Measurements from ENCODE around the gene SUPT6H. TPM values are rescaled to one million over a fixed set of nuclear protein-coding genes. Genes with fewer than 3 reads are reported as not detected.

Gene SUPT6H
- total and polyA plus RNA-seq, 9 of the 15 experiments (the other 6 are each of a cell fraction or from before 2014, with no cell fraction given) = 1.7 to 77.7 (median 49.2) TPM

DNA sequence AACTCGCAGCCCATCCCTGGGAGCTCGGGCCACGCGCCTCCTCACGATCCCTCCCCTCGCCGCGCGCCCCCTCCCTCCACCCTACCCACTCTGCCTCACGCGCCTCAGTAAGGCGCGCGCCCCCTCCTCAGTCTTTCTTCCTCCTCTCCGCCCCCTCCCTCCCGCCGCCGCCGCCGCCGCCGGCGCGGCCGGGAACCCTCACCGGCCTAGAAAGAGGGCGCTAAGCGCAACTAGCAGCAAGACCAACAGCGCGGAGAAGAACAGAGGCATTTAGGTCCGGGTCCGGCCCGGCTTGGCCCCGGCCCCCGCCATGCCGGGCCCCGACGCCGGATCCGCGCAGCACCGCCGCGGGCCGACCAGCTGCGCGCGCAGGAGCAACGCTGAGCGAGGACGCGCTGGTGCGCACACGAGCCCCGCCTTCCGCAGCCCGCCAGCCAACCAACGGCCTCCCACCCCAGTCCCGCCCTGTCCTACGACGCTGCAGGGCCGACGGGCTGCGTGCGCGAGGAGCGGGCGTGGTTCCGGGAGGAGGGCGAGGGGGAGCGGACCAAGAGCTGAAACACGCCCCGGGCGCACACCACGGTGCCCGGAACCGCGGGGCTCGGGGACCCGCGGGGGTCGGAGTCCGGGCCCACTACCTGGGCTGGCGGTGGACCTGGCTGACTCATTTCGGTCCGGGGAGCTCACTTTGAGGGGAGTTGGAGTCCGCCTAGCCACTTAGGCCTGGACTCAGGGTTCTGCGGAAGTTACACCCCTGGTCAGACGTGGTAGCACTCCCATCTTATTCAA lies 17.0 kb upstream of the SUPT6H start, which contains the start of gene BLTP2 (continued):
- TF ChIP-seq ADNP (tag; IDR thresholded peaks at IDR 0.05) (no peak), SAP30 (IDR thresholded peaks at IDR 0.05; ENCODE audit: borderline replicate concordance, insufficient read depth, low read depth, low read length, poor library complexity, severe bottlenecking) (peak; percentile 70), PCBP1 (IDR thresholded peaks at IDR 0.05; ENCODE audit: low read depth, low read length, poor library complexity, severe bottlenecking) (peak; percentile 74), CHD4 (IDR thresholded peaks at IDR 0.05; ENCODE audit: insufficient read depth, insufficient replicate concordance, low read depth, low read length, poor library complexity, severe bottlenecking) (no peak), CBFA2T3 (IDR thresholded peaks at IDR 0.05) (no peak), SMARCC2 (IDR thresholded peaks at IDR 0.05; ENCODE audit: low read depth) (0 out of 2 replicates have a peak, but pooled peaks have one; percentile 19), RB1 (IDR thresholded peaks at IDR 0.05; ENCODE audit: low read depth) (peak; percentile 88), SRSF1 (IDR thresholded peaks at IDR 0.05; ENCODE audit: low read depth, low read length) (no peak), JUN (IDR thresholded peaks at IDR 0.05; ENCODE audit: borderline replicate concordance, low read depth, low read length) (no peak), JUN (CRISPR knock-in tag; IDR thresholded peaks at IDR 0.05; ENCODE audit: borderline replicate concordance) (no peak), PHF8 (IDR thresholded peaks at IDR 0.05; ENCODE audit: borderline replicate concordance, low read length) (peak; percentile 83; the same call in 1 of the 2 replicates), PRPF4 (IDR thresholded peaks at IDR 0.05; ENCODE audit: insufficient read depth, low read depth, low read length, poor library complexity, severe bottlenecking) (no peak), BDP1 (IDR thresholded peaks at IDR 0.05; ENCODE audit: insufficient read depth, insufficient read length) (no peak), SMC3 (conservative IDR thresholded peaks at IDR 0.05; ENCODE audit: insufficient read depth, low read depth, low read length) (no peak), CHCHD3 (CRISPR knock-in tag; IDR thresholded peaks at IDR 0.05) (no peak), ETV1 (tag; conservative IDR thresholded peaks at IDR 0.05; ENCODE audit: low read depth) (peak; percentile 57; the same call in 1 of the 2 replicates), BMI1 (IDR thresholded peaks at IDR 0.05; ENCODE audit: low read length) (no peak)
- TF ChIP-seq, protein P1, sequence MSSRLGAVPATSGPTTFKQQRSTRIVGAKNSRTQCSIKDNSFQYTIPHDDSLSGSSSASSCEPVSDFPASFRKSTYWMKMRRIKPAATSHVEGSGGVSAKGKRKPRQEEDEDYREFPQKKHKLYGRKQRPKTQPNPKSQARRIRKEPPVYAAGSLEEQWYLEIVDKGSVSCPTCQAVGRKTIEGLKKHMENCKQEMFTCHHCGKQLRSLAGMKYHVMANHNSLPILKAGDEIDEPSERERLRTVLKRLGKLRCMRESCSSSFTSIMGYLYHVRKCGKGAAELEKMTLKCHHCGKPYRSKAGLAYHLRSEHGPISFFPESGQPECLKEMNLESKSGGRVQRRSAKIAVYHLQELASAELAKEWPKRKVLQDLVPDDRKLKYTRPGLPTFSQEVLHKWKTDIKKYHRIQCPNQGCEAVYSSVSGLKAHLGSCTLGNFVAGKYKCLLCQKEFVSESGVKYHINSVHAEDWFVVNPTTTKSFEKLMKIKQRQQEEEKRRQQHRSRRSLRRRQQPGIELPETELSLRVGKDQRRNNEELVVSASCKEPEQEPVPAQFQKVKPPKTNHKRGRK (tag; IDR thresholded peaks at IDR 0.05) = no peak
- TF ChIP-seq, protein P2, sequence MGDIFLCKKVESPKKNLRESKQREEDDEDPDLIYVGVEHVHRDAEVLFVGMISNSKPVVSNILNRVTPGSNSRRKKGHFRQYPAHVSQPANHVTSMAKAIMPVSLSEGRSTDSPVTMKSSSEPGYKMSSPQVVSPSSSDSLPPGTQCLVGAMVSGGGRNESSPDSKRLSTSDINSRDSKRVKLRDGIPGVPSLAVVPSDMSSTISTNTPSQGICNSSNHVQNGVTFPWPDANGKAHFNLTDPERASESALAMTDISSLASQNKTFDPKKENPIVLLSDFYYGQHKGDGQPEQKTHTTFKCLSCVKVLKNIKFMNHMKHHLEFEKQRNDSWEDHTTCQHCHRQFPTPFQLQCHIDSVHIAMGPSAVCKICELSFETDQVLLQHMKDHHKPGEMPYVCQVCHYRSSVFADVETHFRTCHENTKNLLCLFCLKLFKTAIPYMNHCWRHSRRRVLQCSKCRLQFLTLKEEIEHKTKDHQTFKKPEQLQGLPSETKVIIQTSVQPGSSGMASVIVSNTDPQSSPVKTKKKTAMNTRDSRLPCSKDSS (IDR thresholded peaks at IDR 0.05; ENCODE audit: low read depth, partially characterized antibody) = no peak
- TF ChIP-seq, protein P3, sequence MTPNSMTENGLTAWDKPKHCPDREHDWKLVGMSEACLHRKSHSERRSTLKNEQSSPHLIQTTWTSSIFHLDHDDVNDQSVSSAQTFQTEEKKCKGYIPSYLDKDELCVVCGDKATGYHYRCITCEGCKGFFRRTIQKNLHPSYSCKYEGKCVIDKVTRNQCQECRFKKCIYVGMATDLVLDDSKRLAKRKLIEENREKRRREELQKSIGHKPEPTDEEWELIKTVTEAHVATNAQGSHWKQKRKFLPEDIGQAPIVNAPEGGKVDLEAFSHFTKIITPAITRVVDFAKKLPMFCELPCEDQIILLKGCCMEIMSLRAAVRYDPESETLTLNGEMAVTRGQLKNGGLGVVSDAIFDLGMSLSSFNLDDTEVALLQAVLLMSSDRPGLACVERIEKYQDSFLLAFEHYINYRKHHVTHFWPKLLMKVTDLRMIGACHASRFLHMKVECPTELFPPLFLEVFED (CRISPR knock-in tag; conservative IDR thresholded peaks at IDR 0.05) = no peak
- TF ChIP-seq, protein P4, sequence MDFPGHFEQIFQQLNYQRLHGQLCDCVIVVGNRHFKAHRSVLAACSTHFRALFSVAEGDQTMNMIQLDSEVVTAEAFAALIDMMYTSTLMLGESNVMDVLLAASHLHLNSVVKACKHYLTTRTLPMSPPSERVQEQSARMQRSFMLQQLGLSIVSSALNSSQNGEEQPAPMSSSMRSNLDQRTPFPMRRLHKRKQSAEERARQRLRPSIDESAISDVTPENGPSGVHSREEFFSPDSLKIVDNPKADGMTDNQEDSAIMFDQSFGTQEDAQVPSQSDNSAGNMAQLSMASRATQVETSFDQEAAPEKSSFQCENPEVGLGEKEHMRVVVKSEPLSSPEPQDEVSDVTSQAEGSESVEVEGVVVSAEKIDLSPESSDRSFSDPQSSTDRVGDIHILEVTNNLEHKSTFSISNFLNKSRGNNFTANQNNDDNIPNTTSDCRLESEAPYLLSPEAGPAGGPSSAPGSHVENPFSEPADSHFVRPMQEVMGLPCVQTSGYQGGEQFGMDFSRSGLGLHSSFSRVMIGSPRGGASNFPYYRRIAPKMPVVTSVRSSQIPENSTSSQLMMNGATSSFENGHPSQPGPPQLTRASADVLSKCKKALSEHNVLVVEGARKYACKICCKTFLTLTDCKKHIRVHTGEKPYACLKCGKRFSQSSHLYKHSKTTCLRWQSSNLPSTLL (IDR thresholded peaks at IDR 0.05) = no peak

Data from K562 (cell line).